SK-N-MC (cell line): ENCODE data around the gene MRPL51.

Experiments
- EZH2 ChIP-seq: fragments of 200-600 bp; sonication (generic); IDR thresholded peaks from one replicate; pipeline ENCODE4 v1.6.1; 2017; ENCODE audit warnings: antibody characterized with exemption
- FOXP2 ChIP-seq: optimal IDR thresholded peaks from 2 replicates; pipeline ENCODE3; 2011; ENCODE audit warnings: mild to moderate bottlenecking, moderate library complexity; ENCODE audit not compliant: insufficient read depth; ENCODE audit errors: extremely low read length, control extremely low read depth
- POLR2AphosphoS5 ChIP-seq: IDR thresholded peaks from 2 replicates; pipeline ENCODE4 v1.6.1; 2012; ENCODE audit warnings: mild to moderate bottlenecking, low read depth, low read length, borderline replicate concordance

GRCh38 chr12:6539314-6539682 is 46.2 kb upstream of the MRPL51 start:
- TF ChIP-seq EZH2 (no peak), POLR2AphosphoS5 (no peak; the same call in 1 of the 2 replicates), FOXP2 (no peak)
